Prostate gland (tissue), 2 donors: ENCODE measurements around the gene ZFHX3.

ENCODE experiments used
- POLR2A ChIP-seq: fragments of 450-650 bp; IDR thresholded peaks from one replicate; pipeline ENCODE4 v1.6.1; 2016; ENCODE audit warnings: antibody characterized with exemption, mild to moderate bottlenecking
- POLR2AphosphoS5 ChIP-seq: sonication (generic); formaldehyde crosslinking; IDR thresholded peaks from one replicate; pipeline ENCODE4 v1.6.1; 2017; ENCODE audit warnings: antibody characterized with exemption
- TF ChIP-seq, protein P1 (sequence below), 4 experiments: fragments of 200-600 bp in 2 of 4; fragments of 450-650 bp in 2 of 4; sonication (generic) in 2 of 4; IDR thresholded peaks; 1 replicate in 3 of 4; 2 replicates in 1 of 4; pipeline ENCODE4 v1.5.1; 2016 to 2019; ENCODE audit warnings: antibody characterized with exemption in 4 of 4, mild to moderate bottlenecking in 2 of 4, moderate library complexity in 2 of 4

DNA sequence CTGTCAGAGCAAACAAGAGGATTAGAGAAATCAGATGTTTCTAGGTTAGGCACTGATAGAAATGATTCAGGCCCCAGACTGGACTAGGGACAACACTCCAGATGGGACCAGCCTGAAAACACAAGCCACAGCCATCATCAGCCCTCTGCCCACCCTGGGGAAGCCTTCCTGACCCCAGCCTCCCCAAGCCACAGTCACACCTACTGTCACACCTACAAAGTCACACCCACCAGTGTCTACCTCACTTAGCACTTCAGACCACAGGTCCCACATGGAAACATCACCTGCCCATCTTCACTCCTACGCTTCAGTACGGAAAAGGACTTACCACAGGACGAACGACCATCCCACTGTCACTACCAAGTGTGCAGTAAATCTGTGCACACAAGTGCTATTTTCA lies 197.9 kb downstream of the ZFHX3 start:
- TF ChIP-seq, protein P1, sequence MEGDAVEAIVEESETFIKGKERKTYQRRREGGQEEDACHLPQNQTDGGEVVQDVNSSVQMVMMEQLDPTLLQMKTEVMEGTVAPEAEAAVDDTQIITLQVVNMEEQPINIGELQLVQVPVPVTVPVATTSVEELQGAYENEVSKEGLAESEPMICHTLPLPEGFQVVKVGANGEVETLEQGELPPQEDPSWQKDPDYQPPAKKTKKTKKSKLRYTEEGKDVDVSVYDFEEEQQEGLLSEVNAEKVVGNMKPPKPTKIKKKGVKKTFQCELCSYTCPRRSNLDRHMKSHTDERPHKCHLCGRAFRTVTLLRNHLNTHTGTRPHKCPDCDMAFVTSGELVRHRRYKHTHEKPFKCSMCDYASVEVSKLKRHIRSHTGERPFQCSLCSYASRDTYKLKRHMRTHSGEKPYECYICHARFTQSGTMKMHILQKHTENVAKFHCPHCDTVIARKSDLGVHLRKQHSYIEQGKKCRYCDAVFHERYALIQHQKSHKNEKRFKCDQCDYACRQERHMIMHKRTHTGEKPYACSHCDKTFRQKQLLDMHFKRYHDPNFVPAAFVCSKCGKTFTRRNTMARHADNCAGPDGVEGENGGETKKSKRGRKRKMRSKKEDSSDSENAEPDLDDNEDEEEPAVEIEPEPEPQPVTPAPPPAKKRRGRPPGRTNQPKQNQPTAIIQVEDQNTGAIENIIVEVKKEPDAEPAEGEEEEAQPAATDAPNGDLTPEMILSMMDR (IDR thresholded peaks at IDR 0.05): no peak
- no peak for TF ChIP-seq POLR2AphosphoS5
- TF ChIP-seq POLR2A: no peak
